SJSA1 (cell line): ENCODE results near the gene SNX8. TPM values are rescaled to one million over a fixed set of nuclear protein-coding genes. Genes with fewer than 3 reads are reported as not detected.

Experiments used
- DNase-seq, 2 experiments: peaks; one replicate each; pipeline ENCODE4 v3.0.0-alpha.2; 2015 to 2020; ENCODE audit warnings: low spot score in 2 of 2, low read depth in 1 of 2
- H3K27ac ChIP-seq: fragments of 250-450 bp; sonication (Bioruptor Pico); 2 replicates; pipeline ENCODE4 v1.5.1; 2020; ENCODE audit warnings: mild to moderate bottlenecking, moderate library complexity
- H3K27me3 ChIP-seq: fragments of 250-450 bp; sonication (Bioruptor Pico); replicated peaks from 2 replicates; pipeline ENCODE4 v1.5.1; 2020; ENCODE audit warnings: mild to moderate bottlenecking, moderate library complexity
- H3K36me3 ChIP-seq: fragments of 250-450 bp; sonication (Bioruptor Pico); 2 replicates; pipeline ENCODE4 v1.5.1; 2020; ENCODE audit warnings: mild to moderate bottlenecking
- H3K4me1 ChIP-seq: fragments of 250-450 bp; sonication (Bioruptor Pico); replicated peaks from 2 replicates; pipeline ENCODE4 v1.6.1; 2021; ENCODE audit warnings: mild to moderate bottlenecking
- H3K4me3 ChIP-seq: fragments of 250-450 bp; sonication (Bioruptor Pico); 2 replicates; pipeline ENCODE4 v1.5.1; 2020; ENCODE audit warnings: mild to moderate bottlenecking
- H3K9me3 ChIP-seq: fragments of 250-450 bp; sonication (Bioruptor Pico); replicated peaks from 2 replicates; pipeline ENCODE4 v1.5.1; 2020; ENCODE audit warnings: mild to moderate bottlenecking
- total RNA-seq: library from RNA; depleted of rRNA; stranded (reverse); fragments of >200 nt; shearing (Covaris generic); gene quantifications from 2 replicates; pipeline ENCODE4 v1.2.3, GENCODE V29; 2014

The SNX8 gene
- total RNA-seq, 1 experiment from 2014 or later = 12.2 TPM

DNA sequence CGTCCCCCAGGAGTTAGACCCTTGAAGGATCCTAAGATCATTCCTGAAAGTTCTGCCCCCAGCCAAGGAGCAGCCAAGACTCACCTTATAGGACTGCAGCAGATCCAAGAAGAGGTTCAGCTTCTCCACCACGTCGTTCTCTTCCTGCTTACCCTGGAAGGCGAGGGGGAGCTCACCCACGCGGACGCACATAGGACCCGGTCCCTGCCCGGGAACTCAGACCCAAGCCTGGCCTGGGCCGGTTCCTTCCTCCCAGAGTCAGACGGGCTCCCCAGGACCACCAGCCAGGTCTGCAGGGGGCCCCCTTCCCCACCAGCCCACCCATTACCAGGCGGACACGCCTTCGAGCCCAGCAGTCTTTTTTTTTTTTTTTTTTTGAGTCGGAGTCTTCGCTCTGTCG lies 56.6 kb downstream of the SNX8 start:
- Histone ChIP-seq H3K27me3 (no peaks in the 10 kb centered on the region), H3K4me3 (no peak overlapping the region), H3K36me3 (peaks cover 48% of the 10 kb centered on the region), H3K4me1 (no peaks in the 10 kb centered on the region), H3K9me3 (no peaks in the 10 kb centered on the region), H3K27ac (no peak overlapping the region)
- DNase-seq = no peak

DNA sequence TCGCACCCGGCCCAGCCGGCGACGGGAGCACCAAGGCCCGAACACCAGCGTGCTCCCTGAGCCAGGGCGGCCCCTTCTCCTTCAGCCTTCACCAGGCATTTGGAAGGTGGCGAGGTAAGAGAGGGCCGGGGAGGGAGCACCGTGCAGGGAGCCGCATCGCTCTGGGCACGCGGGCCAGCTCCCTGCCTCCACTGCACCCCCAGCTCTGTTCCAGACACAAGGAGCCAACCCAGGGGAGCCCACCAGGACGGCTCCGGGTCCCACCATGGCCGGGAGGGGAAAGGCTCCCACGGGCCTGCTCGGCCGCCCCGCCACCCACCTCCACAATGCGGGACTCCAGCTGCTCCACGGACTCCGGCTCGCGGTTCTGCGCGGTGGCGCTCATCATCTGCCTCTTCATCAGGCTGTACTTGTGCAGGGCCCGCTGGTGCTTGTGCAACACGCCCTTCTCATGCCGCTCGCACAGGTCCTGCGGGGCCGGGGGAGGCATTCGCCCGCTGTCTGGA lies 57.1 kb downstream of the SNX8 start:
- Histone ChIP-seq H3K27ac (no peak overlapping the region), H3K4me3 (no peak overlapping the region), H3K27me3 (no peaks in the 10 kb centered on the region), H3K9me3 (no peaks in the 10 kb centered on the region), H3K36me3 (peaks cover 45% of the 10 kb centered on the region), H3K4me1 (no peaks in the 10 kb centered on the region)
- DNase-seq = no peak

DNA sequence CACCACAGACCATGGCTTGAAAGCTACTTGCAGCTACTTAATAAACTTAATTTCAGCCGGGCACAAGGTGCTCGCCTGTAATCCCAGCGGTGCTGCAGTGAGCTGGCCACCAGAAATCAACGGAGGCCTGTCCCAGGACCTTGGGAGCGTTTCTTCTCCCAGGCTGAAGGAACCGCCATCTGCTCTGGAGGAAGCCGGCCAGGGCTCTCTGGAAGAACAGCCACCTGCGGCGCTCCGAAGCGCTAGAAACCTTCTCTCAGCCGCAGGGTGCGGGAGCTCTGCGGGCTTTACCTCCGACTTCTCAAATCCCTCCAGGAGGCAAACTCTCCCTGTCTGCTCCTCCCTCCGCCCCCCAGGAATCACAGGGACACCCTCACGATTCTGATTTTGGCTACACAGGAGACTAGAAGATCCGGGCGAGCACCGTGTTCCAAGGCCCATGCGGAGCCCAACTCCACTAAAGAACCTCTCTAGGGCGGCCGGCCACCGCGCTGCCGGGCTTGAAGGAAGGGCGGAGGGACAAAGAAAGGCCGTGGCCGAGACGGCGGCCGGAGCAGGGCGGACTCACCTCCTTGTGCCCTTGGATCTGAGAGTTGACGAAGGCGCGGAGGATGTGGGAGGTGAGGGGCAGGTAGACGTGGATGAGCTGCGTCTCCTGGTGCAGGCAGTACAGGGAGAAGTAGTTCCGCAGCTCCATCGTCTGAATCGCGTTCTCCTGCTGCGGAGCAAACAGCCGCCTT lies 57.8 kb downstream of the SNX8 start:
- no peak for DNase-seq
- Histone ChIP-seq H3K4me3 (no peak overlapping the region), H3K36me3 (peaks cover 45% of the 10 kb centered on the region), H3K9me3 (no peaks in the 10 kb centered on the region), H3K27me3 (no peaks in the 10 kb centered on the region), H3K27ac (no peak overlapping the region), H3K4me1 (no peaks in the 10 kb centered on the region)

DNA sequence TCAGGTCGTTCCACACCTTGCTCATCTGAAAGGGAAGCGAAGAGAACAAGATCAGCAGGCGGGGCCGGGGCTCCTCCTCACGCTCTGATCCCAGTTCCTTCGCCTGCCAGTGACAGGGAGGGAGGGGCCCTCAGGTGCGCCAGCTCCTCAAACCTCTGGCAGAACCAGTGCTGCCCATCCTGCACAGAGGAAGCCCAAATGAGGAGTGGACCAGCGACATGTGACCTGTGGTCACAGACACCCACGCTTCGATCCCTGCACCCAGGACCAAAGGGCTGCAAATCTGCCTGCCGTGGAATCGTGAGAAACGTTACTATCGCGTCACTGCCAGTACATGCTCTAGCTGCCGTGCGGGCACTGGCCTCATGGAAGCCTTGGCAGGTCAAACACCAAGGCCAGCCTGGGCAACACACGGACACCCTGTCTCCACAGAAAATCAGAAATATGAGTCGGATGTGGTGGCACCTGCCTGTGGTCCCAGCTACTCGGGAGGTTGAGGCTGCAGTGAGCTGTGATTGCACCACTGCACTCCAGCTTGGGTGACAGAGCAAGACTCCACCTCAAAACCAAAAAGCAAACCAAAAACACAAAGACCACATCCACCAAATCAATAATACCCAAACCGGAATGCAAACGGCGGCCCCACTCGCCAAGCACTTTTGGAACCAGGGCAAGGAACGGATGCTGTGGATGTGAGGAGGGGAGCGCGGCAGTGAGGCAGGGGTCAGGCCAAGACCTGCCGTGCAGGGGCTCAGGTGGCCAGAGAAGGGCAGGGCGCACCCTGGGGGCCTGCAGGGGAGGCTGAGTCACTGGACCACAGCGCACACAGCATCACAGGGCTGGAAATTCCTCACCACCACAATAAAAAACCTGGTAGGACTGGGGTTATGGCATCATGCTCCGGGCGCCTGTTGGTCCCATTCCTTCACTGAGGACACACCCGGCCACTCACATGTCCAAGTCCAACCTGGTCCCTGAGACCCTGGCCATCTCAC lies 58.8 kb downstream of the SNX8 start:
- no peak overlapping the region for H3K27ac ChIP-seq
- H3K36me3 ChIP-seq = peaks cover 47% of the 10 kb centered on the region
- H3K4me3 ChIP-seq = no peak overlapping the region
- no peak for DNase-seq
- no peaks in the 10 kb centered on the region for H3K9me3 ChIP-seq
- H3K4me1 ChIP-seq = no peaks in the 10 kb centered on the region
- no peaks in the 10 kb centered on the region for H3K27me3 ChIP-seq

DNA sequence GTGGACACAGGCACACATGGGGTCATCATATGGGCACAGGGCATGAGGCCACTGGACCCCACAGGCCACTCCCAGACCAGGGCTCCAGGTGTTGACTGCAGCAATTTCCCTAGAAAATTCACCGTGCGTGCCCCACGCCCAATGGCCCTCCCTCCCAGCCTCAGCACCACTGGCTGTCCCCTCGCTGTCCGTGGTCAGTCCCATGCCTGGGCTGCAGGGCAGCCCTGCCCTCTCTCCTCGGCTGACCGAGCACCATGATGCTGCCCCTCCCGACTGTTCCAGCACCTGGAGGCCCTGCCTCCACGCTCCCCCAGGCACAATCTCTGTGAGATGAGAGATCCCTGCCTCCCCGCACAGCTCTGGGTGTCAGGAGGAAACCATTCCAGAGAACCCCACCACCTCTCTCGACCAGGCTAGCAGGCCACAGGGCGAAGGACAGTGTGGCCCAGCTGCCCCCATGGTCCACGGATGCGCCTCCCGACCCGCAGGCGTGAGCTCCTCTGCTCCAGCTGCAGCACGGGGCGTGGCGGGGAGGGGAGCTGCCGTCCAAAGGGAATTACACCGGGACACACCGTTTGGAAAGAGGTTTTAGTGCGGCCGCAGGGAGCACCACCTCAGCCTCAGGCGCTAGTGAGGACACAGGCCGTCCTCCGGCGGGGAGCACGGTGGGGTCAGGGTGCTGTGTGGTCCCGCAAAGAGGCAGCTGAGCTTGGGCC lies 59.7 kb downstream of the SNX8 start:
- peaks cover 54% of the 10 kb centered on the region for H3K36me3 ChIP-seq
- H3K4me3 ChIP-seq = no peak overlapping the region
- H3K9me3 ChIP-seq = 0 out of 2 replicates have a peak, but pooled peaks cover 3% of the 10 kb centered on the region
- H3K27ac ChIP-seq = no peak overlapping the region
- DNase-seq = no peak
- no peaks in the 10 kb centered on the region for H3K27me3 ChIP-seq
- peaks cover 7% of the 10 kb centered on the region for H3K4me1 ChIP-seq

DNA sequence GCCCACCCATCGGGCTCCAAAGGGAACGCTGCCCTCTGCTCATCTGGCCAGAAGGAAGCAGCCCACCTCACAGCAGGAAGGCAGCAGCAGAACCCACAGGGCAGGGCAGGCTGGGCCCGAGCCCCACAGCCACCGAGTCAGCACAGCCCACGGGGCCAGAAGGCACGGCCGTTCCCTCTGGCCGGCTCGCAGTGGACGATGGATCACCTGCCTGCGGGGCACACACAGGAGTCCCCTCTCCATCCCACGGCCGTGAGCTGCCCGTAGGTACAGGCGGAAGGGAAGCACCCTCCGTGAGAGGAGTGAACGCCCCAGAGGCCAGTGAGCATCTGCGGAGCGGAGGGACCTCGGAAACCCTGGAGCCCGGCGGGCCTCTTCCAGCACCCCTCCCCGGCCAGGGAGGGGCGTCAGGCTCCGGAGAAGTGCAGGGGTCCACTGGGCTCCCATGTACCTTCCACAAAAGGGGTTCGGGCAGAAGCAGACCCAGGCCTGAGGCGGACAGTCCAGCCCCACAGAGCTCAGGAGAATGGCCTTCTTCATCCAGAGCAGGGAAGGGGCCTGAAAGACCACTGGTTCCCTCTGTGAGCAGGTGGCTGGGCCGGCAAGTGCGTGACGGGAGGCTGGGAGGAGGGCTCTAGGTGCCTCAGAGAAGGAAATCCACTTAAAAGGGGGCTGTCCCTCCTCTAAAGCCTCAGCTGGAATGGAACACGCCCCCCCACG lies 60.6 kb downstream of the SNX8 start:
- no peak for DNase-seq
- Histone ChIP-seq H3K36me3 (peaks cover 51% of the 10 kb centered on the region), H3K4me3 (no peak overlapping the region), H3K27me3 (no peaks in the 10 kb centered on the region), H3K4me1 (peaks cover 16% of the 10 kb centered on the region), H3K9me3 (0 out of 2 replicates have a peak, but pooled peaks cover 3% of the 10 kb centered on the region), H3K27ac (no peak overlapping the region)

DNA sequence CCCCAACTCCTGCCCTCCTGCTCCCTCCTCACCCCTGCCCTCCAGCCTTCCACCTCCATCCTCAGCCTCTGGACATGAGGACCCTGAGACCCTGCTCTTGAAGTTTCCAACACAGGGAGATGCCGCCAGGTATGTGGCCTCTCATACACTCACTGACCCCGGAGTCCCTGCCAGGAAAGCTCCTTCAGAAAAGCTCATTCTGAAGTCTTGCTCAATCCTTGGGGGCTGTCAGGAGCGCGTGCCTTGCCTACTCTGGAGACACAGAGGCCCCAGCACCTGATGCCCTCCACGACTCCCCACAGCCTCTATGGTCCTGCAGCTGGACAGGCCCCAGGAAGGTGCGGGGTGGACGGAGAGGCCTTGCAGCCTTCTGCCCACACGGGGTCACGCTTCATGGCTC lies 61.2 kb downstream of the SNX8 start:
- no peaks in the 10 kb centered on the region for H3K27me3 ChIP-seq
- peaks cover 23% of the 10 kb centered on the region for H3K4me1 ChIP-seq
- DNase-seq = no peak
- no peak overlapping the region for H3K4me3 ChIP-seq
- H3K36me3 ChIP-seq = peaks cover 51% of the 10 kb centered on the region
- 0 out of 2 replicates have a peak, but pooled peaks cover 3% of the 10 kb centered on the region for H3K9me3 ChIP-seq
- H3K27ac ChIP-seq = no peak overlapping the region

DNA sequence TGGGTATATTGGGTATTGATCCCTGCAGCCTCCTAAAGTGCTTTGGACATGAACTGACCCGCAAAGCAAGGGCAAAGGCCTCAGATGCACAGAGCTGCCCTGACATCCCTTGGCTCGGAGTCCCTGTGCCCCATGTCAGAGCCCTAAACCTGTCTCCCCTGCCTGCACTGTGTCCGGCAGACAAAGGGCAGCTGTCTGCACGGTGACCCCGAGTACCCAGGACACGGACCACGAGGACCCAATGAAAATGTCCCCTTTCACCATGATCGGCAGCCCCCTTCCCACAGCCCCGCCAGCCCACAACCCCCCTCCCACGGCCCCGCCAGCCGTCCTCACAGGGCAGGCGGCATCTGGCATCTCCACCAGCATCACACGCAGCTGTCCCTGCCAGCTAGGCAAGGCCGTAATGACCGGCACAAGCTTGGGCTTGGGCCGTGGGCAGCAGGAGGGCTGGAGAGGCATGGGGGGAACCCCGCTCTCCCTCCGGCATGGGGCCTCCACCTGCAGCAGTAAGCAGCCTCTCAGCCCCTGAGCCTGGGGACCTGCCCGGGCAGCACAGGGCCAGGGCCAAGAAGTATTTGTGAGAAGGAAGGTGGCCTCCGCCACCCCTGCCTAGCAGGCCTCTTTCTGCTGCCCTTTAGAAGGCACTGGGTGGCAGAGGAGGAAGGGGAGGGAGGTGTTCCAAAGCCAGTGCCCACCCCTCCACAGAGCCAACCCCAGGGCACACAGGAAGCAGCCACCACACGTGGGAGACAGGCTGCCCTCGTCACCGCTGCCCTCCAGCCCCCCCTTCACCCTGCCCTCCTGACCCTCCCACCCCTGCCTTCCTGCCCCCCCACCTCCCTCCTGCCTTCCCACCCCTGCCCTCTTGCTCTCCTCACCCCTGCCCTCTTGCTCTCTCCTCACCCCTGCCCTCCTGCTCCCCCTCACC lies 62.1 kb downstream of the SNX8 start:
- H3K27ac ChIP-seq = no peak overlapping the region
- H3K4me3 ChIP-seq = no peak overlapping the region
- peaks cover 46% of the 10 kb centered on the region for H3K36me3 ChIP-seq
- 0 out of 2 replicates have a peak, but pooled peaks cover 3% of the 10 kb centered on the region for H3K9me3 ChIP-seq
- H3K4me1 ChIP-seq = peaks cover 24% of the 10 kb centered on the region
- no peaks in the 10 kb centered on the region for H3K27me3 ChIP-seq
- no peak for DNase-seq

DNA sequence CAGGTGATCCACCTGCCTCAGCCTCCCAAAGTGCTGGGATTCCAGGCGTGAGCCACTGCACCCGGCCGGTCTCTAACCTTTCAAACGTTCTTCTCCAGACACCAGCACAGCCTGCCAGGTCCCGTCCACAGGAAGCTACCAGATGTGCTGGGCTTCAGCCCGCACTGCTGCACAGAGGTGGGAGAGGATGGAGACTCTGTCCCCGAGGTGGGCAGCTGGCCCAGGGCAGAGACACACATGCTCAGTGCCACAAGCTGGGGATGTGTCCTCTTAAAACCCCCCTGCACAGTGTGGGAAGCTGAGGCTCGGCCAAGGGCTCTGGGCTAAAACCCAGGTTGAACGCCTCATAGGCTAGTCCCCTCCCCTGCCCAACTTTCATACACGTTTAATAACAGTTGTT lies 62.9 kb downstream of the SNX8 start:
- Histone ChIP-seq H3K27ac (no peak overlapping the region), H3K4me3 (no peak overlapping the region), H3K4me1 (peaks cover 24% of the 10 kb centered on the region), H3K27me3 (no peaks in the 10 kb centered on the region), H3K36me3 (peaks cover 38% of the 10 kb centered on the region), H3K9me3 (0 out of 2 replicates have a peak, but pooled peaks cover 3% of the 10 kb centered on the region)
- DNase-seq = no peak

DNA sequence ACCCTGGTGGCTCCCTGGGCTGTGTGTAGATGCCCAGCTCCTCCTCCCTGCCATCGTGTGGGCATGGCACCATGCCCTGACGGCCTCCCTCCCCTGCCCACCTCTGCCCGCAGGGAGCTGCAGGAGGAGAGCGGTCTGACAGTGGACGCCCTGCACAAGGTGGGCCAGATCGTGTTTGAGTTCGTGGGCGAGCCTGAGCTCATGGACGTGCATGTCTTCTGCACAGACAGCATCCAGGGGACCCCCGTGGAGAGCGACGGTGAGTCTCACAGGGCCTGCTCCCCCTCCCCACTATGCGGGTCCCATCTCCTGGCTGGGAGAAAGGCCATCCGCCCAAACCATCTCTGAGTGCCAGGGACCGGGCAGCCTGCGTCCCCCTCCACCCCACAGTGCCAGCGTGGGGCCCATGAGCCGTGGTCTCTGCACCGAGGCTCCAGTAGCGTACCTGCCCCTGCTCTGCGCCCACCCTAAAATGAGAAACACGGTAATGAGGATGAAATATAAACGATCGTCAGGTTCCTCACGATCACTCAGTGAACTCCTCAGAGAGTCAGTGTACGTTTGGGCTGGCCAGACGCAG lies 64.4 kb downstream of the SNX8 start:
- H3K4me3 ChIP-seq = no peak overlapping the region
- H3K4me1 ChIP-seq = peaks cover 24% of the 10 kb centered on the region
- 0 out of 2 replicates have a peak, but pooled peaks cover 3% of the 10 kb centered on the region for H3K9me3 ChIP-seq
- peaks cover 29% of the 10 kb centered on the region for H3K36me3 ChIP-seq
- no peaks in the 10 kb centered on the region for H3K27me3 ChIP-seq
- H3K27ac ChIP-seq = peak overlapping the region; percentile 59
- no peak for DNase-seq

DNA sequence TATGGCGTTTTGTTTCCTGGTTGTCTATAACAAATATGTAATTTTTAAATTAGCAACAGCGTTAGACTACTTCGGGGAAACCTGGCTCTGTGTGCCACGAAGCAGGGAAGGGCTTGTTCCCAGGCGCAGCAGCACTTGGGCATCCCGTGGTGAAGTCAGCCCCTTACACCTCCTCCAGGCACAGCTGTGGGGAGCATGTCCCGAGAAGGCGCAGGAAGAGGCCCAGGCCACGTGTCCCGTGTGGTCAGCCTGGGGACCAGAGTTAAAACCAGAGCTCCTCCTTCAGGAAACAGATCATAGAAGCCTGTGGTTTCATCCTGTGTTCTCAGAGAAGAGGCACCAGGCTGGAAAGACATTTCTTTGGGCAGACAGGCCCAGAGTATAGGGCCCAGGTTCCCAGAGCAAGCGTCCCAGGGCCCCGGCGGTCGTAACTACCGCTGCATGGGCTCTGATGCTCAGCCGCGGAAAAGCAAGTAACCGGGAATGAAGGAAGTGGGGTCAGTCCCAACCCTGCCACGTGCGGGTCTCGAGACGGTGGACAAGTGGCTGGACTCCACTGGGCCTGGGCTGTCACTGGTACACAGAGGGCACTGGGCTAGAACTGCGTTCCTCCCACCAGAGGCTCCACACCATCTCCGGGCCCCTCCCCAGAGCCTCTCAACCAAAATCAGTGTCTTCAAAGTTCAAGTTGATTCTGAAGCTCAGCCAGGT lies 65.1 kb downstream of the SNX8 start:
- H3K27ac ChIP-seq = peak overlapping the region; percentile 59

More for the DNA sequence above, 65.1 kb downstream of the SNX8 start:
- no peak overlapping the region for H3K4me3 ChIP-seq
- no peaks in the 10 kb centered on the region for H3K27me3 ChIP-seq
- H3K9me3 ChIP-seq = 0 out of 2 replicates have a peak, but pooled peaks cover 3% of the 10 kb centered on the region
- peaks cover 24% of the 10 kb centered on the region for H3K4me1 ChIP-seq
- peaks cover 22% of the 10 kb centered on the region for H3K36me3 ChIP-seq
- DNase-seq = peak; percentile 84 to 89
